Measurements from ENCODE around the gene CNGA2. TPM values are rescaled to one million over a fixed set of nuclear protein-coding genes. Genes with fewer than 3 reads are reported as not detected.

CNGA2 gene
- total and polyA plus RNA-seq, 9 of the 15 experiments (the other 6 are each of a cell fraction or from before 2014, with no cell fraction given), result not detected

- ChIA-PET CTCF (ENCODE audit: low intra/inter-chr PET ratio) (no interaction called here), POLR2A (no interaction called here)
- intact Hi-C loops (cut with micrococcal nuclease), result loop anchor here (10.0 kb wide), 1 partner anchor 1169 kb away; no protein-coding TSS in a partner anchor
- Histone ChIP-seq H4K20me1 (replicated peaks; ENCODE audit: control insufficient read depth, insufficient read depth, low read length) (no peaks in the 10 kb centered on the region), H2AFZ (ENCODE audit: low read depth, low read length) (no peak overlapping the region), H3K4me3 (no peak overlapping the region), H3K9me1 (ENCODE audit: control insufficient read depth, insufficient read depth, low read length) (no peaks in the 10 kb centered on the region), H3K36me3 (ENCODE audit: control insufficient read depth, insufficient read depth, low read length) (no peaks in the 10 kb centered on the region), H3K9ac (ENCODE audit: insufficient read depth in 1 of 2, low read depth in 2 of 2, low read length in 2 of 2) (no peak overlapping the region), H3K27ac (ENCODE audit: extremely low read depth, low read depth, low read length) (no peak overlapping the region), H3K9me3 (replicated peaks; ENCODE audit: control insufficient read depth, insufficient read depth, low read depth, low read length) (no peaks in the 10 kb centered on the region), H3K4me1 (replicated peaks in 1 of 2; ENCODE audit: control insufficient read depth in 2 of 2, insufficient read depth in 2 of 2, low read length in 2 of 2) (no peaks in the 10 kb centered on the region), H3K79me2 (ENCODE audit: control insufficient read depth, insufficient read depth, low read length) (no peaks in the 10 kb centered on the region), H3K27me3 (ENCODE audit: control insufficient read depth in 2 of 2, insufficient read depth in 2 of 2, low read length in 2 of 2) (peaks cover 2 to 22% of the 10 kb centered on the region in 2 experiments; a peak in 4 of 5 replicates), H3K4me2 (ENCODE audit: insufficient read depth, low read length) (no peak overlapping the region)
- no peak for FAIRE-seq
- no TSS peak for BruUV-seq (replicated peaks)
- 7% methylated on average over 4 of the region's 6 CpGs for WGBS (ENCODE audit: insufficient coverage, low coverage, missing lambda C conversion rate)
- no peak for DNase-seq (ENCODE audit: extremely low read depth in 1 of 4, low spot score in 3 of 4)
- no peak for ATAC-seq
- in situ Hi-C loops (cut with MboI), result loop anchor here (5.0 kb wide), 1 partner anchor 602 kb away; no protein-coding TSS in a partner anchor
- TF ChIP-seq CCNT2 (IDR thresholded peaks at IDR 0.05; ENCODE audit: borderline replicate concordance, extremely low read depth, insufficient read length, low read depth, low read length) (no peak), ZNF707 (CRISPR knock-in tag; conservative IDR thresholded peaks at IDR 0.05) (no peak), TCF15 (CRISPR knock-in tag; IDR thresholded peaks at IDR 0.05) (no peak), ATF4 (CRISPR knock-in tag; IDR thresholded peaks at IDR 0.05) (no peak), MIER1 (IDR thresholded peaks at IDR 0.05; ENCODE audit: low read depth) (no peak), TCF7 (IDR thresholded peaks at IDR 0.05; ENCODE audit: borderline replicate concordance) (no peak), FUS (optimal IDR thresholded peaks at IDR 0.05; ENCODE audit: low read depth, low read length) (no peak), ZBTB40 (IDR thresholded peaks at IDR 0.05) (no peak), ZBTB40 (CRISPR knock-in tag; IDR thresholded peaks at IDR 0.05) (no peak), ZFP36 (IDR thresholded peaks at IDR 0.05; ENCODE audit: low read depth, low read length, partially characterized antibody) (no peak), ZNF57 (CRISPR knock-in tag; IDR thresholded peaks at IDR 0.05) (no peak), FIP1L1 (IDR thresholded peaks at IDR 0.05; ENCODE audit: low read depth, low read length, poor library complexity, severe bottlenecking) (no peak)
These were observed 11.1 kb downstream of the CNGA2 start for GRCh38 chrX:151745651-151746050.

Data from K562 (cell line).